ENCODE results near the gene CDH12. TPM values are rescaled to one million over a fixed set of nuclear protein-coding genes. Genes with fewer than 3 reads are reported as not detected.
A peak's percentile ranks its signal among the peaks of the same experiment; 100 is the strongest.

Gene CDH12
- total RNA-seq, 1 experiment from 2014 or later = 0.24 TPM

DNA sequence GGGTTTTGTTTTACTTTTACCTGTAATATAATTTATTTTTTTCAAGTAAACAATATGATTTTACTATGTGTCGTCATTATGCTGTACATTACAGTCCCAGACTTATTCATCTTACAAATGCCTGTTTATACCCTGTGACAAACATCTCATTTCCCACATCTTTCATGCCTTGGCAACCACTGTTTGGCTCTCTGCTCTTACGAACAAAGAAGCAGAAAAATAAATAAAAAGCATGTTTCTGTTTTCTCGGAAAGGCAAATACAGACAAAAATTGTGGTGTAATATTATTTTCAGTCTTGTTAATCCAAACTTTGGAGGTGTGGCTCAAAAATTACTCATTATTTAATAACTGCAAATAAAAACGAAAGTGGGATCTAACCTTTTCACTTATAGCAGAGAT is 393.0 kb downstream of the CDH12 start:
- Histone ChIP-seq H3K4me1 (no peaks in the 10 kb centered on the region), H3K4me3 (no peak overlapping the region), H3K9me3 (replicated peaks) (no peaks in the 10 kb centered on the region), H3K27ac (no peak overlapping the region), H3K36me3 (no peaks in the 10 kb centered on the region), H3K27me3 (no peaks in the 10 kb centered on the region)
- DNase-seq = no peak

DNA sequence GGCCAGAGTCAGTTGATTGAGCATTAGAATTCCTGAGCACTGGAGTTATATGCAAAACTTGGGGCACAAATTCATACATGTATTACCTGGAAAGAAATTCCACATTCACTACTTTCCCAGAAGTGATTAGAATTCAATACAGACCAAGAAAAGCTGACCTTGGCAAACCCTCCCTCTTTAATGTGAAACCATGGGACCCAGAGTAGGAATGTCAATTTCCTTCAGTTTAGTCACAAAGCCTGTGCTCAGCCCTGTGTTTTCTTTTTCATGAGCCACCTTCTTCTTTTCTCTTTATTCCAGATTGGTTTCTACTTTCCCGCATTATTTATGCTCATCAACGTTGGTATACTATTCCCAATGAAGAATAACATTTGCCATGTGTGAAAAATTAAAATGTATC is 420.2 kb downstream of the CDH12 start:
- DNase-seq = no peak
- no peaks in the 10 kb centered on the region for H3K36me3 ChIP-seq
- no peak overlapping the region for H3K4me3 ChIP-seq
- H3K9me3 ChIP-seq (replicated peaks) = no peaks in the 10 kb centered on the region
- no peaks in the 10 kb centered on the region for H3K27me3 ChIP-seq
- no peaks in the 10 kb centered on the region for H3K4me1 ChIP-seq
- no peak overlapping the region for H3K27ac ChIP-seq

DNA sequence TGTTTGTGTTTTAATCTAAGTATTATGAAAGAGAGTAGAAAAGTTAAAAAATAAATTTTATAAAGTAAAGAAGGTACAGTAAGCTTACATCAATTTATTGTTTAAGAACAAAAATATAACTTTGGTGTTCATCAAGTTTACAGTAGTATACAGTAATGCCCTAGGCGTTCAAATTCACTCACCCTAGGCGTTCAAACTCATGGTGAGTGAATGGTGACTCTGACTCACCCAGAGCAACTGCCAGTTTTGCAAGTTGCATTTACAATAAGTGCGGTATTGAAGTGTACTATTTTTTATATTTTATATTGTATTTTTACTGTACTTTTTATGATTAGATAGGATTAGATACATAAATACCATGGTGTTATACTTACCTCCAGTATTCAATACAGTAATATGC is 421.3 kb downstream of the CDH12 start:
- no peaks in the 10 kb centered on the region for H3K9me3 ChIP-seq (replicated peaks)
- no peaks in the 10 kb centered on the region for H3K27me3 ChIP-seq
- no peak for DNase-seq
- no peaks in the 10 kb centered on the region for H3K4me1 ChIP-seq
- H3K27ac ChIP-seq = no peak overlapping the region
- no peaks in the 10 kb centered on the region for H3K36me3 ChIP-seq
- H3K4me3 ChIP-seq = no peak overlapping the region

DNA sequence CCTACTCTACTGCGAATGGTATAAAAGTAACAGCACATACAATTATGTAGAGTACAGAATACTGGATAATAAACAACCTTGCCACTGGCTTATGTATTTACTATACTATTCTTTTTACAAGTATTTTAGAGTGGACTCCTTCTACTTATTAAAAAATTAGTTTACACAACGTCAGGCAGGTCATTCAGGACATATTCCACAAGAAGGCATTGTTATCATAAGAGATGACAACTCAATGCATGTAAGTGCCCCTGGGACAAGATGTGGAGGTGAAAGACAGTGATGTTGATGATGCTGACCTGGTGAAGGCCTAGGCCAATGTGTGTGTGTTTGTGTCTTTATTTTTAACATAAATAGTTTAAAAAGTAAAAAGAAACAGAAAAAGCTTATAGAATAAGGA is 421.7 kb downstream of the CDH12 start:
- no peaks in the 10 kb centered on the region for H3K4me1 ChIP-seq
- no peak overlapping the region for H3K27ac ChIP-seq
- peak in 1 of 2 experiments; percentile 2 for DNase-seq

DNA sequence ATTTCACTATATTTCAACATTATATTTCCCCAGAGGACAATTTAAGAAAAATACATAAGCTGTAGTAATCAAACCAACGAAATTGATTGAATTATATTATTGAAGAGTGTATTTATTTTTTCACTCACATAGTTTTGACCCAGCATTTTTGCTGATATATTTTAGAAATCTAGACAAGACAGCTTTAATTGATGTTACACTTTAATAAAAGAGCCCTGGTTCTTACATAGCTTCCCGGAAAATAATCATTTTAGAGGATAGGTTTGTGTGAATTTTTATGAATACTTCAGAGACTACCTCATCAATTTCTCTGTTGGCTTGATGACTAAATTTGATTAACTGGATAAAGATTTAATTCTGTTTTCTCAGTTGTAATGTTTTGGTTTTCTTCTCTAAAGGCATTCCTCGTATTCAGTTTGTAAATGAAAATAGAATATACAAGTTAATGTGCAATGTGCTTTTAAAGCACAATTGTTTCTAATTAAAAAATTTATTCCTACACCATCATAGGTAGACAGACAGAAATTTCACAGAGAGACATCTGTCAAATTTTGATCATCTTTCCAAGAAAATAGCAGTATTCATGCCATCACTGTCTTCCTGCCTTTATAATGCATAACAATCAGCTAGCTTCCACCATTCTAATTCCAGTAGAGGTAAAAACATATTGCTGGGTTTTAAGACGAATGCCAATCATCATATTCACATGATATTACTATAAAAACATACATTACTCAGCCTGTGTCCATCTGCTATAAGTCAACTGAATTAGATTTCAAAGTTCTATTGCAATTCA is 441.4 kb downstream of the CDH12 start:
- no peak for DNase-seq
- H3K4me3 ChIP-seq = no peak overlapping the region
- no peaks in the 10 kb centered on the region for H3K4me1 ChIP-seq
- no peak overlapping the region for H3K27ac ChIP-seq
- H3K36me3 ChIP-seq = no peaks in the 10 kb centered on the region
- no peaks in the 10 kb centered on the region for H3K9me3 ChIP-seq (replicated peaks)
- no peaks in the 10 kb centered on the region for H3K27me3 ChIP-seq

More for the DNA sequence above, 421.7 kb downstream of the CDH12 start:
- Histone ChIP-seq H3K27me3 (no peaks in the 10 kb centered on the region), H3K9me3 (replicated peaks) (no peaks in the 10 kb centered on the region), H3K4me3 (no peak overlapping the region), H3K36me3 (no peaks in the 10 kb centered on the region)

DNA sequence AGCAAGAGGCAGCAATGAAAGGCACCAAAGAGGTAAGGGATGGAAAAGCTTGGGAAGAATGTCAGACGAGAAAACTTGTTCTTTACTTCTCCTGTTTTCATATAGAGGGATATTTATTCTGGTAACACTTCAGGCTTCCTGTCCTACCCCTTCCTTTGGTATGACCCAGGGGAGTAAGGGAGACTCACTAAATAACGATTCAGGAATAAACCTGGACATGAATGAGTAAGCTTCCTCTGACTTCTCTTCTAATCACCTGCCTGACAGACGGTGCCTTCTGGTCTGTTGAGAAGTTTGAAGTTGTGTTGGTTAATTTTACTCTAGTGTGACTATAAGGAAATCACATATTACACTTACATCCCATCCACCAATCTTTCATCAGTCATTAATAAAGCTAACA is 461.2 kb downstream of the CDH12 start:
- no peaks in the 10 kb centered on the region for H3K36me3 ChIP-seq
- H3K9me3 ChIP-seq (replicated peaks) = no peaks in the 10 kb centered on the region
- no peak overlapping the region for H3K27ac ChIP-seq
- DNase-seq = no peak
- H3K4me1 ChIP-seq = no peaks in the 10 kb centered on the region
- no peak overlapping the region for H3K4me3 ChIP-seq
- H3K27me3 ChIP-seq = no peaks in the 10 kb centered on the region

DNA sequence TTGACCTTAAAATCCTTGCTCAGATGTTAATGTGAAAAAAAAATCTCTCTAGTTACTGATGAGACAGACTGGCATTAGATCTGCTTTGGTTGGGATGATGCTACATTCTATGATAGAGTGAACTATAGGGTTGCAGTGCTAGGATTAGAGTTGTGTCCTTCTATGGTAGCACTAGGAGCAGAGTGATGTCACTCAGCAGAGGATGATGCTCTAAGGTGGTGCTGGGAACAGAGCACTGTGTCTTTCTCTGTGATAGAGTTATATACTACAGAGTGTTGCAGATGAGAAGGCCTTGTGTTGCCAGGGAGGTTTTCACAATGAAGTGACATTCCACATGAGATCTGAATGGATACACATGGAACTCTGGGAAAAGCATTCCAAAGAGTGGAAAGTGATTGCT is 462.3 kb downstream of the CDH12 start:
- Histone ChIP-seq H3K27me3 (no peaks in the 10 kb centered on the region), H3K27ac (no peak overlapping the region), H3K9me3 (replicated peaks) (no peaks in the 10 kb centered on the region), H3K4me1 (no peaks in the 10 kb centered on the region), H3K4me3 (no peak overlapping the region), H3K36me3 (no peaks in the 10 kb centered on the region)
- no peak for DNase-seq

DNA sequence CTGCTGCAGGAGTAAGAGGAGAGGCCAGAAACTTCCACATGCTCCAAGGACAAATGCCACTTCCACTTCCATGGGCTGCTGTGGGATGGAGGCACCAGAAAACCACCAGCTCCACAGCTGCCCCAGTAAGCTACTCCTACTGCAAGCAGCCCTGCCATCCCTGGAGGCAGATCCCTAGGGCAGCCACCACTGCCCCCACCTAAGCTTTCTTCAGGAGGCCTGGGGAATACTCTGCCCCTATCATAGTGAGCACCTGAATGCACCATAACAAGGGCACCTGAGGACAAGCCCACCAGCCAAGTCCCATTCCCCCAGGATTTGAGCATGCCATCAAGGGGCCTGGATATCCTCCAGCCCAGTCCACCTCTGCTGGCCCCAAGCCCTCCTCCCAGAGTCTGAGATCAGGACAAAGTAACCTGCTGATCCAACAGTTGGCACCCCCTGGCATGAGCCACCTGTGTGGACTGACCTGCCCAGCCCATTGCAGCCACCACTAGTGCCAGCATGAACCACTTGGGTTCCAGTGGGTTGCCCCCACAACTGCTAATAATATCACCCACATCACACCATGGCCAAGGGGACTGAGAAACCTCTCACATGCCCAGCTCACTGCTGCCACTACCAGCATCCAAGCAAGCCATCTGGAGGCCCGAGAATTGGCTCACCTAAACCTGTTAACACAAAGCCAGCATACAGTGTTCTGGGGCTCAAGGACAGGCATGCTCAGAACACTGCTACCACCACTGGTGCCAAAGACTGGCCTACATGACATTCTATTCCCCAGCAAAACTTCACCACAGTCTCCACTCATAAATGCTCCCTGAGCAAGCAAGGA is 480.1 kb downstream of the CDH12 start:
- no peaks in the 10 kb centered on the region for H3K27me3 ChIP-seq
- H3K4me1 ChIP-seq = peaks cover 9% of the 10 kb centered on the region; the same call in 1 of the 2 replicates
- no peaks in the 10 kb centered on the region for H3K9me3 ChIP-seq (replicated peaks)
- DNase-seq = no peak
- H3K36me3 ChIP-seq = no peaks in the 10 kb centered on the region
- H3K27ac ChIP-seq = no peak overlapping the region; the same call in 1 of the 2 replicates
- no peak overlapping the region for H3K4me3 ChIP-seq

DNA sequence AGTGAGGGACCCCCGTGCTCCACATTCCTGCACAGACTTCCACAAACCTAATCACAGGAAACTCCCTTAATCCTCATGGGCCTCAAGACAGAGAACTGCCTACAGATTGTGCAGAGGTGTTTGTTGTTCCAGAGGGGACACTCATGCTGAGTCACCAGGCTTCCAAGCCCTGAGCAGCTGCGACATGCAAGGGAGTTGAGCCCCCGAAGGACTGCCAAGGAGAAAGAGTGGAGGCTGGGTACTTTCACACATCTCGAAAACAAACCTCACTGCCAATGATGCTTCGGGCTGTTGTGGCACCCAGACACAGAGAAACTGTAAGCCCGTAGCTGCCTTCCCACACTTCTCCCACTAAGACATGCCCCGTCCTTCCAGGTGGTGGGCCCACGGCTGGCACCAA is 480.8 kb downstream of the CDH12 start:
- Histone ChIP-seq H3K4me1 (peaks cover 9% of the 10 kb centered on the region; the same call in 1 of the 2 replicates), H3K27ac (no peak overlapping the region; the same call in 1 of the 2 replicates), H3K36me3 (no peaks in the 10 kb centered on the region), H3K9me3 (replicated peaks) (no peaks in the 10 kb centered on the region), H3K27me3 (no peaks in the 10 kb centered on the region), H3K4me3 (no peak overlapping the region)
- peak; percentile 50 to 60 for DNase-seq

DNA sequence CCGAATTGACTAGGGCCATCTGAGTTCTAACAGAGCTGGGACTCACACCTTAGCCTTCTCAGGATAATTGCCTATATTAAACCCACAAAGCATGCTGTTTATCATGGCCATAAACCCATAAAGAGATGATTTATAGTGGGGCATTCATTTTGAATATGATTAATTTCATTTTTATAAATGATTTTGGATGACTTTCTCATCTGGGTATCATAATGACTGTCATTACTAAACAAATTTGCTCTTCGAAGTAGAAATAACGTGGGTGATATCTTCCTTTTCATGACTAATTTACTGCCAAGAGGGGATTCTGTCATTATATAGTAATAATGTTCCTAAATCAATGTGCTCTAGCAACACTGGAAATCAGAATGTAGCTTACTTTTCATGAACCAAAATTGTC is 498.2 kb downstream of the CDH12 start:
- Histone ChIP-seq H3K27ac (no peak overlapping the region), H3K4me1 (no peaks in the 10 kb centered on the region), H3K4me3 (no peak overlapping the region), H3K36me3 (no peaks in the 10 kb centered on the region), H3K9me3 (replicated peaks) (no peaks in the 10 kb centered on the region), H3K27me3 (no peaks in the 10 kb centered on the region)
- no peak for DNase-seq

DNA sequence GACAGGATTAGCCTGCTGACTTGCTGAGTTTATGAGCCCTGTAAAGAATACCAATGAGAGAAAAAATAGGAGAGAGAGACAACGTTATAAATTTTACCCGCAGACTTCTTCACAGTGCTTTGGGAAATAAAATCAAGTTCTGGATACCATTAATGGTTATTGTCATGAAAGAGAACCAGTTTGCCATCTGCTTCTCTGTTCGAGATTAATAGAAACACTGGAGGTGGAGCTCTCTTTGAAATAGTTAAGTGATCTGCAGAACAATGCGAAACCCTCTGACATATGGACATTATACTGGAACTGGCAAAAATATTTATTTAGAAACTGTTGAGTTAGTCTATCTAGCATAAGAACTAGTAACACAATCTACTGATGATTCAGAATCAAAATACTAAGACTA is 500.7 kb downstream of the CDH12 start:
- Histone ChIP-seq H3K27ac (no peak overlapping the region), H3K9me3 (replicated peaks) (no peaks in the 10 kb centered on the region), H3K36me3 (no peaks in the 10 kb centered on the region), H3K4me1 (no peaks in the 10 kb centered on the region), H3K27me3 (no peaks in the 10 kb centered on the region), H3K4me3 (no peak overlapping the region)
- no peak for DNase-seq

DNA sequence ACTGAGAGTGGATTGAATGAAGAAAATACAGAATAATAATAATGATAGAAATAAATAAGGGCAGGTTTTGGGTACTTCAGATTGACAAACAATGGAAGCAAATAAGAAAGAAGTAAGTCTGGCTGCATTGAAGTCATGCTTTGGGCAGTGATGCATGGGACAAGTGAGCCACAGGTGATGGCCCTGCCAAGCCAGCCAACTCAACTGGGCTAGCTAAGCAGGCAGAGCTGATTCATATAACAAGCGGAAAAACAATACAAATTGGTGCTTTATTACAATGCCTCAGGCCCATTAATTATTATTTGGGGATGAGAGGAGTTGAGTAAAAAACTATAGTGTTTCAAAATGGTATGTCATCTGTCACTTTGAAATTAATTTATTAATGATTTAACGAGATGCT is 502.0 kb downstream of the CDH12 start:
- no peaks in the 10 kb centered on the region for H3K9me3 ChIP-seq (replicated peaks)
- DNase-seq = no peak
- no peak overlapping the region for H3K27ac ChIP-seq

DNA sequence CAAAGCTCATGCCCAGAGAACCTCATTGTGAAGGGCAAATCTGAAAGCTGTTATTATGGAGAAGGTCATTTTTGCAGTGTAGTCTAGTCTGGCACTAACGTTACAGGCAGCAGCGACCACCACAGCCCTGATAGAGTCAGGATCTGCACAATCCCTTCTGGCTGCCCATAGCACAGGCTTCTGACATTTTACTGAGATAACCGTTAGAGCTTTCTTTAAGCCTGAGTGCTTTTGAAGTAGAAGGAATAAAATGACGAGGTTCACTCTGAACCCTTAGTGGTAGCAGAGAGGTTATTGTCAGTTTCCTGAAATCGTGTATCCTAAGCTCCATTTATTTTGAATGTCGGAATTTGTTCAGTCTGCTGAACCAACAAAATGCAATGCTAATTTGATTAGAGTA is 505.1 kb downstream of the CDH12 start:
- no peaks in the 10 kb centered on the region for H3K4me1 ChIP-seq
- H3K27ac ChIP-seq = no peak overlapping the region
- H3K36me3 ChIP-seq = no peaks in the 10 kb centered on the region
- H3K27me3 ChIP-seq = no peaks in the 10 kb centered on the region
- no peak overlapping the region for H3K4me3 ChIP-seq
- H3K9me3 ChIP-seq (replicated peaks) = no peaks in the 10 kb centered on the region
- DNase-seq = no peak

More for the DNA sequence above, 502.0 kb downstream of the CDH12 start:
- Histone ChIP-seq H3K4me1 (no peaks in the 10 kb centered on the region), H3K27me3 (no peaks in the 10 kb centered on the region), H3K36me3 (no peaks in the 10 kb centered on the region), H3K4me3 (no peak overlapping the region)

DNA sequence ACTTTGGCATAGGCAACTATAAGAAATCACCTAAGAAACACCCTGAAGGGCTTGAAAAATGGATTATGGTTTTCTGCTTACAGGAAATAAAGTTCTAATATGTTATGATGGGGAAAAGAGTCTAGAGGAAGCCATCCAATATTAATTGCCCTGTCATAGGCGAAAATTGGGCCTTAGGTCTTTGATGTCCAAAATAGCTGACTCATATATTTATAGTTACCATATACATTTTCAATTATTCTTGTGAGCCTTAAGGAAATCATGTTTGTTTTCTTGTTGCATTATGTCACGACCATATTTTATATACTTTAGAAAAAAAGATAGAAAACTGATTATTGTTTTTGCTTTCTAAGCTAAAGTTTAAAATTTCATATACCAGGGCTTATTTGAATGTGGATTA is 509.1 kb downstream of the CDH12 start:
- no peak overlapping the region for H3K4me3 ChIP-seq
- no peak for DNase-seq
- H3K27ac ChIP-seq = no peak overlapping the region
- no peaks in the 10 kb centered on the region for H3K9me3 ChIP-seq (replicated peaks)
- H3K4me1 ChIP-seq = no peaks in the 10 kb centered on the region
- no peaks in the 10 kb centered on the region for H3K27me3 ChIP-seq
- H3K36me3 ChIP-seq = no peaks in the 10 kb centered on the region

DNA sequence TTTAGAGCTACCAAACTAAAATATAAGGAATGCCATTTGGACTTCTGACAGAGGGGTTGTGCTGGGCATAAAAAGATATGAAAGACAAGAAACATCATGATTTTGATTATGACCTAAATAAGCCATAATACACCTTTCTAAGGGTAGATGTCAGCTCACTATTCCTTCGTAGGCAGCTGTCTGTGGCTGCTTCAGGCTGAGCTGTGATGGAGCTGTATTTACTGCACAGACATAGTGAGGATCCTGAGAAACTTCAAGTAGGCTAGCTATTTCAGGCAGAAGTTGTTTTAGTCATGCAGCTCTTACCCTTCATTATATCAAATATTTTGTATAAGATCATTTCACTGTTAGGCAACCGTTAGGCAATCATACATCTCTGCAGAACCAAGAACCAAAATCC is 511.7 kb downstream of the CDH12 start:
- Histone ChIP-seq H3K4me3 (no peak overlapping the region), H3K36me3 (no peaks in the 10 kb centered on the region), H3K4me1 (no peaks in the 10 kb centered on the region), H3K9me3 (replicated peaks) (no peaks in the 10 kb centered on the region), H3K27me3 (no peaks in the 10 kb centered on the region), H3K27ac (no peak overlapping the region)
- DNase-seq = no peak
